Glomerular visceral epithelial cell (primary cell): ENCODE measurements around the gene COL2A1.

ENCODE experiments used
- DNase-seq: peaks from one replicate; pipeline ENCODE4 v3.0.0-alpha.2; 2016; ENCODE audit errors: extremely low spot score

The COL2A1 gene

GRCh38 chr12:48030173-48030650, 25.9 kb upstream of the COL2A1 start:
- DNase-seq = no peak

- DNase-seq = no peak
These were observed 25.4 kb upstream of the COL2A1 start for GRCh38 chr12:48029491-48030172.

GRCh38 chr12:48028541-48029431, 24.5 kb upstream of the COL2A1 start:
- no peak for DNase-seq

- no peak for DNase-seq
These were observed 23.1 kb upstream of the COL2A1 start for GRCh38 chr12:48027183-48028002.

- no peak for DNase-seq
These were observed 22.0 kb upstream of the COL2A1 start for GRCh38 chr12:48026060-48026827.

GRCh38 chr12:48025281-48025680, 21.0 kb upstream of the COL2A1 start:
- no peak for DNase-seq

- no peak for DNase-seq
These were observed 20.5 kb upstream of the COL2A1 start for GRCh38 chr12:48024735-48025134.

- no peak for DNase-seq
These were observed 19.1 kb upstream of the COL2A1 start for GRCh38 chr12:48023386-48023785.

- DNase-seq = no peak
These were observed 18.6 kb upstream of the COL2A1 start for GRCh38 chr12:48022676-48023385.

- DNase-seq = no peak
These were observed 17.9 kb upstream of the COL2A1 start for GRCh38 chr12:48022180-48022521.

- no peak for DNase-seq
These were observed 17.4 kb upstream of the COL2A1 start for GRCh38 chr12:48021485-48022179.

- DNase-seq = no peak
These were observed 15.5 kb upstream of the COL2A1 start for GRCh38 chr12:48019639-48020265.

GRCh38 chr12:48018618-48018995, 14.3 kb upstream of the COL2A1 start:
- DNase-seq = no peak

GRCh38 chr12:48017921-48018617, 13.8 kb upstream of the COL2A1 start:
- DNase-seq = no peak

- no peak for DNase-seq
These were observed 13.2 kb upstream of the COL2A1 start for GRCh38 chr12:48017496-48017895.

- DNase-seq = no peak
These were observed 12.2 kb upstream of the COL2A1 start for GRCh38 chr12:48016373-48017020.

- no peak for DNase-seq
These were observed 11.7 kb upstream of the COL2A1 start for GRCh38 chr12:48015954-48016353.

- DNase-seq = no peak
These were observed 10.9 kb upstream of the COL2A1 start for GRCh38 chr12:48015129-48015528.

GRCh38 chr12:48013287-48013686, 9.0 kb upstream of the COL2A1 start:
- no peak for DNase-seq
